Stimulated activated CD8-positive, alpha-beta memory T cell treated with anti-CD3 and anti-CD28 coated beads, Interleukin-2, amount 100 ng/mL, for 48 hours (primary cell): ENCODE measurements around the gene NFKB1.
"Not testable (repeated sequence)": the region's sequence is repeated elsewhere in the genome, so short reads cannot be mapped to it uniquely, and the experiment has no call there.

ENCODE experiments used
- DNase-seq, 2 donors: peaks; one replicate each; pipeline ENCODE4 v3.0.0-alpha.2; 2020; ENCODE audit warnings: low read depth in 2 of 2

Gene NFKB1, protein sequence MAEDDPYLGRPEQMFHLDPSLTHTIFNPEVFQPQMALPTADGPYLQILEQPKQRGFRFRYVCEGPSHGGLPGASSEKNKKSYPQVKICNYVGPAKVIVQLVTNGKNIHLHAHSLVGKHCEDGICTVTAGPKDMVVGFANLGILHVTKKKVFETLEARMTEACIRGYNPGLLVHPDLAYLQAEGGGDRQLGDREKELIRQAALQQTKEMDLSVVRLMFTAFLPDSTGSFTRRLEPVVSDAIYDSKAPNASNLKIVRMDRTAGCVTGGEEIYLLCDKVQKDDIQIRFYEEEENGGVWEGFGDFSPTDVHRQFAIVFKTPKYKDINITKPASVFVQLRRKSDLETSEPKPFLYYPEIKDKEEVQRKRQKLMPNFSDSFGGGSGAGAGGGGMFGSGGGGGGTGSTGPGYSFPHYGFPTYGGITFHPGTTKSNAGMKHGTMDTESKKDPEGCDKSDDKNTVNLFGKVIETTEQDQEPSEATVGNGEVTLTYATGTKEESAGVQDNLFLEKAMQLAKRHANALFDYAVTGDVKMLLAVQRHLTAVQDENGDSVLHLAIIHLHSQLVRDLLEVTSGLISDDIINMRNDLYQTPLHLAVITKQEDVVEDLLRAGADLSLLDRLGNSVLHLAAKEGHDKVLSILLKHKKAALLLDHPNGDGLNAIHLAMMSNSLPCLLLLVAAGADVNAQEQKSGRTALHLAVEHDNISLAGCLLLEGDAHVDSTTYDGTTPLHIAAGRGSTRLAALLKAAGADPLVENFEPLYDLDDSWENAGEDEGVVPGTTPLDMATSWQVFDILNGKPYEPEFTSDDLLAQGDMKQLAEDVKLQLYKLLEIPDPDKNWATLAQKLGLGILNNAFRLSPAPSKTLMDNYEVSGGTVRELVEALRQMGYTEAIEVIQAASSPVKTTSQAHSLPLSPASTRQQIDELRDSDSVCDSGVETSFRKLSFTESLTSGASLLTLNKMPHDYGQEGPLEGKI

DNA sequence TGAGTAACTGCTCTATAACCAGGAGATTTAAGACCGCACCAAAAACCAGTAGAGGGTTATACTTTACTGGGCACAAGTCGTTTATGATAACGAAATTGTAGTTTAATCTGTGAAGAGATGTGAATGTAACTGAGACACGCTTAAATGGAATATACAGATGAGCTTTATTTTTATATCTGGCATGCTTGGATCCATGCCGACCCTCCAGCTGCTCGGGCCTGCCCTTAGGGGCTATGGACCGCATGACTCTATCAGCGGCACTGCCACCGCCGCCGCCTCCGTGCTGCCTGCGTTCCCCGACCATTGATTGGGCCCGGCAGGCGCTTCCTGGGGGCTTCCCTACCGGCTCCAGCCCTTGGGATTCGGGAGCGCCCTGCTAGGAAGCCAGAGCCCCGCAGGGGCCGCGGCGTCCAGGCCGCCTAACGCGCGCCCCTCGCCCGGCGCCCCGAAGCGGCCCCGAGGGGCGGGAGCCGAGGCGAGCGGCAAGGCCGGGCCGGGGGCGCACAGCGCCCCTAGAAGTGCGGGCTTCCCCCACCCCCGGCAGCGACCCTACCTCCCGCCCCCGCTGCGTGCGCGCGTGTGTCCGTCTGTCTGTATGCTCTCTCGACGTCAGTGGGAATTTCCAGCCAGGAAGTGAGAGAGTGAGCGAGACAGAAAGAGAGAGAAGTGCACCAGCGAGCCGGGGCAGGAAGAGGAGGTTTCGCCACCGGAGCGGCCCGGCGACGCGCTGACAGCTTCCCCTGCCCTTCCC lies at the start of gene NFKB1:
Gene NFKB1 (plus strand): TSS at position 664 of the 751 bp plus-strand sequence. CDS start 24,160 bp downstream, outside the sequence.
- peak; percentile 62 to 66 for DNase-seq

DNA sequence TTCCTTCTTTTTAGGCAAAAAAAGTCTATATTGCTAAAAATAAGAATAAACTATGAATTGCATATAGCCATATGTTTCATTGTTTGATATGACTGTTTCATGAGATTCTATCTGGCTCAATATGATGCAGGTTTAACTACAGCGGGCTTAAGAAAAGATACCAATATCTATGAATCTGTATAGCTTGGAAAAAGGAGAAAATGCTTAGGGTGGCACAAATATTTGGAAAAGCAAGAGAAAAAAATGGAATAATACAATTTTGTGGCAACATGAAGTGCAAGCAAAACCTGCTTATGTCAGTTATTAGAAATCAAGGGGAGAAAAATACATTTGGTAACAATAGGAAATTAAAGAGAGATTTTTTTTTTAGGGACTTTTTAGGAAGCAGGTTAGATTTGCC lies 48.3 kb upstream of the NFKB1 start:
- no peak for DNase-seq

DNA sequence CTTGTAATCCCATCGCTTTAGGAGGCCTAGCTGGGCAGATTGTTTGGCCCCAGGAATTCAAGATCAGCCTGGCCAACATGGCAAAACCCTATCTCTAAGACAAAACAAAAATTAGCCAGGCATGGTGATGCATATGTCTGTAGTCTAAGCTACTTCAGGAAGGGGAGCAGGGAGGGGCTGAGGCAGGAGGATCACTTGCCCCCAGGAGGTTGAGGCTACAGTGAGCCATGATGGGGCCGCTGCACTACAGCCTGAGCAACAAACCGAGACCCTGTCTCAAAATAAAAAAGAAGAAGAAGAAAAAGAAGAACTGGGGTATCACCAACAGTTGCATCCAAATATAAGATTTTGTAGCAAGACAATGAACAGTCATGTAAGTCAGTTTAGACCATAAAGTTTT lies 47.3 kb upstream of the NFKB1 start:
- no peak for DNase-seq

DNA sequence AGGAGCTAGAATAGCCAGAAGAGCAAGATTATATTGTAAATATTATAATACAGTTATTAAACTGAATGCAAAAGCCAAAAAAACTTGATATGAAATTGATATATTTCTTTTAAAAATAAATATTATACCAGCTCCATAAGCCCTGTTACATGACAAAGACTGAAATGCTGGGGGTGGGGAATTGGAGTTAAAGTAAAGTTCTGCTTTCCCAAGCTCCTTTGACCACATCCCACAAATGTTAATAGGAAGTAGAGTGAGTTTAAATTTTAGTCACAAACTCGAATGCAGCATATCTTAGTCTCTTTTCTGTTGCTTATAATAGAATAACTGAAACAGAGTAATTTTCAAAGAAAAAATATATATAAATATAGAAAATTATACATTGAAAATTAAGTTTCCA lies 46.9 kb upstream of the NFKB1 start:
- DNase-seq, result no peak

DNA sequence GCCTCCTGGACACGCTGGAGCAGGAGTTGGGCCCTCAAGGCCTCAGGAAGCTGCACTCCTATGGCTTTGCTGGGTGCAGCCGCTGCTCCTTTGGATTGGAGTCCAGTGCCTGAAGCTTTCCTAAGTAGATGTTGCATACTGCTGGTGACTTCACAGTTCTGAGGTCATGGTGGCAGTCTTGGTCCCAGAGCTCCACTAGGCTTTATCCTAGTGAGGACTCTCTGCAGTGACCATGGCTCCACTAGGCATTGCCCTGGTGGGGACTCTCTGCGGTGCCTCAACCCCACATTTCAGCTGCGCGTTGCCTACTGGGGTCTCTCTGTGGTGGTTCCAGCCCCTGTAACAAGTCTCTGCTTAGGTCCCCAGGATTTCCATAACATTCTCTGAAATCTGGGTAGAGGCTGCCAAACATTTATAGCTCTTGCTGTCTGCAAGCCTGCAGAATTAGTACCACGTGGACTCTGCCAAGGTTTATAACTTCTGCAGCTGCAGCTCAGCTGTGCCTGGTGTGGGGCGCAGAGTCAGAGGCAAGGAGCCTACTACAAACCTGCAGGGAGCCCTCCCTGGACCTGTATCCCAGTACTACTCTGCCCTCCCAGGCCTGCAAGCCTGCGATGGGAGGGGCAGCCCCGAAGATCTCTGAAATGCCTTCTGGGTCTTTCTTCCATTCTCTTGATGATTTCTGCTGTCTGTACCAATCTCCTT lies 46.0 kb upstream of the NFKB1 start:
- no peak for DNase-seq

DNA sequence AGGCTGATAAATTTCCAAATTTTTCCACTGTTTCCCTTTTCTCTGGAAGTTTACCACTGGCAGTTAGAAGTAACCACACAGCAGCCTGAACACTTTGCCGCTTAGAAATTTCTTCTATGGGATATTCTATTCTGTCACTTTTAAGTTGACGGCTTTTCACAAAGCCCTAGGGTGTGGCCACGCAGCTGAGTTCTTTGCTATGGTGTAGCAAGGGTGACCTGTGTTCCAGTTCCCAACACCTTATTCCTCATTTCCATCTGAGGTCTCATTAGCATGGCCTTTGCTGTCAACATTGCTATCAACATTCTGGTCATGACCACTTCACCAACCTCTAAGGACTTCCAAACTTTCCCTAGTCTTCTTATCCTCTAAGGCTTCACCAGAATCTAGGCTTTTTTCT lies 45.4 kb upstream of the NFKB1 start:
- DNase-seq, result no peak

DNA sequence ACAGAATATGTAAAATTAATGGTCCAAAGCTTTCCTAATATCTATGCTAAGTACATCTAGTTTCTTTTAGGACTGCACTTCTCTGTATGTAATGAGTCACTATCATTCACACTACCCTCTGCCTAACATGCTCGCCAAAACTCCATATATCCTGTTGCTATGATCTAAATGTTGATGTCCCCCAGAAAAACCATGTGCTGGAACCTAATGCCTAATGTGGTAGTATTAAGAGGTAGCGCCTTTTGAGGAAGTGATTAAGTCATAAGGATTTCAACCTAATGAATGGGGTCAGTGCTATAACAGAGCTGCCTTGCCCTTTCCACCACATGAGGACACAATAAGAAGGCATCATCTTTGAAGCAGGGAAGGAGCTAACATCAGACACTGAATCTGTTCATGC lies 34.9 kb upstream of the NFKB1 start:
- no peak for DNase-seq

DNA sequence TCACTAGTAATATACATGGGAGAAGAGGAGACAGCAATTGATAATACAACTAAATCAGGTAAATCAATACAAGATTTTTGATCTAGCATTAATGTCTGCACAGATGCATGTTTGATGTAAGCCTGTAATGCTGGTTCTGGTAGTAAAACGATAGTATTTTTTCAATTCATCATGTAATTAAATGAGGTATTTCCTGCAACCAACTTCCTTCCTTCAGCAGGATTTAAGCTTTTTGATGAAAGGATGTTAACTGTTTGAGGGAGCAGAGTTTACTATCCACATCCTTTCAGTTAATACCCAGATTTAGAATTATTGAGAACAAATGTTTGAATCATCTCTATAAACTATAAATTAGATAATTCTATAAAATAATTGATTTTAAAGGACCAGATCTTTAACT lies 31.4 kb upstream of the NFKB1 start:
- no peak for DNase-seq

DNA sequence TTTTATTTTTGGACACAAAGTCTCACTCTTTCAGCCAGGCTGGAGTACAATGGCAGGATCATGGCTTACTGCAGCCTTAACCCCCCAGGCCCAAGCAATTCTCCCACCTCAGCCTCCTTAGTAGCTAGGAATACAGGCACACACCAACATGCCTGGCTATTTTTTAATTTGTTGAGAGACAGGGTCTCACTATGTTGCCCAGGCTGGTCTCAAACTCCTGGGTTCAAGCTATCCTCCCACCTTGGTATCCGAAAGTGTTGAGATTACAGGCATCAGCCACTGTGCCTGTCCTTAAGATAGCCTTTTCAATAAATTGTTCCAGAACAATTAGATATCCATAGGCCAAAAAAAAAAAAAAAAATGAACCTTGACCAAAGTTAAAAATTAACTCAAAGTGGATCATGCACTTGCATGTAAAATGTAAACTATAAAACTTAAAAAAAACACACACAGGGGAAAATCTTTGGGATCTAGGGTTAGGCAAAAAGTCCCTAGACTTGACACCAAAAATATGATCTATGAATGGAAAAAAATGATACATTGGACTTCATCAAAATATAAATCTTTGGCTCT lies 28.6 kb upstream of the NFKB1 start:
- no peak for DNase-seq

DNA sequence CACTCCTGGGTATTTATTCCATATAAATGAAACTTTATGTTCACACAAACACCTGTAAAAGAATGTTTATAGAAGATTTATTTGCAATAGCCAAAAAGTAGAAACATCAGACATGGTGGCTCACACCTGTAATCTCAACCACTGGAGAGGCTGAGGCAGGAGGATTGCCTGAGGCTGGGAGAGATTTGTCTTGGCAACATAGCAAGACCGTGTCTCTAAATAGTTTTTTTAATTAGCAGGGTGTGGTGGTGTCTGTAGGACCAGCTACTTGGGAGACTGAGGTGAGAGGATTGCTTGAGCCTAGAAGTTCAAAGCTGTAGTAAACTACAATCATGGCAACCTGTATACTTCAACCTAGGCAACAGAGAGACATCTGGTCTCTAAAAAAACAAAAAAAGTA lies 27.7 kb upstream of the NFKB1 start:
- no peak for DNase-seq

DNA sequence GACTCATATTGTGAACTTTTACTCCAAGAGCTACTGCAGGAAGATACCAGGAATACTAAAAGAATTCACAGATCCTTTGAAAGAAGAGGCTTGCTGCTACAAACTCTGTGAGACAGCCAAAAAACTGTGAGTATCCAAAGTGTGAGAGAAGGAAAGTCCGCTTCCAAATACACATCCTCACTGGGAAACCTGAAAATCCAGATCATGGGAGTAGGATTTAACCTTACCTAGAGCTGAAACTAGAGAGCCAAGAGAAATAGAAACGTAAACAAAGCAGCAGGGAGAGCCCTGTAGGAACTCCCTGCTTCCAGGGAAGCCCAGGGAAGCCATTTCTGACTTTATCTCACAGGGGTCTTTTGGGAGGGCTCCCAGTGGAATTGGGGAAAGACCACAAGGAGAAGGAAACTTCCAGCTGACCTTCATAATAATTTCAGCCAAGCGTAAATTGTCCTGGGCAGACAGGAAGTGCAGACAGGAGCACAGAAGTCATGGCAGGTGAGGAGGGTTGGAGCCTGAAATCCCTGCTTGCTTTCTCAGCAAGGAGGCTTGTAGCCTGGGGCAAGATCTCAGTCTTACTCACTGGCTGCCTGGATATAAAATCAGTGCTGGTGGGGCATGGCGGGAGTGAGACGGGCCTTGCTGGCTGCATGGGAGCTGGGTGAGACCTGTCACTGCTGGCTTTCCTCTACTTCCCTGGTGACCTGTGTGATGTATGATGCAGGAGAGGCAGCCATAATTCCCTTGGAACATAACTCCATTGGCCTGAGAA lies 26.2 kb upstream of the NFKB1 start:
- DNase-seq, result no peak

DNA sequence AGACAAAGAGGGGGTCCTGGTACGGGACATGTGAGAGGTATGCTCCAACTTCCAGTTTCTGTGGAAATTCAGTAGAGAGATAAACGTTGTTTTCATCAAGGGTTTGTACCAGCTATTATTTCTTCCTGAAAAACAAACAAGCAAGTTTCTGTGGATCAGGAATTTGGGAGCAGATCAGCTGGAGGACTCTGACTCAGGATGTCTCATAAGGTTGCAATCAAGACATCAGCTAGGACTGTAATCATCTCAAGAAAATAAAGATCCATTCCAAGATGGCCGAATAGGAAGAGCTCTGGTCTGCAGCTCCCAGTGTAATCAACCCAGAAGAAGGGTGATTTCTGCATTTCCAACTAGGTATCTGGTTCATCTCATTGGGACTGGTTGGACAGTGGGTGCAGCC lies 23.5 kb upstream of the NFKB1 start:
- DNase-seq, result no peak

DNA sequence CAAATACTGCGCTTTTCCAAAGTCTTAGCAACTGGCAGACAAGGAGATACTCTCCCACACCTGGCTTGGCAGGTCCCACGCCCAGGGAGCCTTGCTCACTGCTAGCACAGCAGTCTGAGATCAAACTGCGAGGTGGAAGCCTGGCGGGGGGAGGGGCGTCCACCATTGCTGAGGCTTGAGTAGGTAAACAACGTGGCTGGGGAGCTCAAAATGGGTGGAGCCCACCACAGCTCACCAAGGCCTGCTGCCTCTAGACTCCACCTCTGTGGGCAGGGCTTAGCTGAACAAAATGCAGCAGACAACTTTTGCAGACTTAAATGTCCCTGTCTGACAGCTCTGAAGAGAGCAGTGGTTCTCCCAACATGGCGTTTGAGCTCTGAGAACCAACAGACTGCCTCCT lies 23.0 kb upstream of the NFKB1 start:
- no peak for DNase-seq

DNA sequence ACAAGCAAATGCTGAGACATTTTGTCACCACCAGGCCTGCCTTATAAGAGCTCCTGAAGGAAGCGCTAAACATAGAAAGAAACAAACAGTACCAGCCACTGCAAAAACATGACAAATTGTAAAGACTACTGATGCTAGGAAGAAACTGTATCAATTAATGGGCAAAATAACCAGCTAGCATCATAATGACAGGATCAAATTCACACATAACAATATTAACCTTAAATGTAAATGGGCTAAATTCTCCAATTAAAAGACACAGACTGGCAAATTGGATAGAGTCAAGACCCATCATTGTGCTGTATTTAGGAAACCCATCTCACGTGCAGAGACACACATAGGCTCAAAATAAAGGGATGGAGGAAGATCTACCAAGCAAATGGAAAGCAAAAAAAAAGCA lies 21.3 kb upstream of the NFKB1 start:
- DNase-seq, result not testable (repeated sequence)

DNA sequence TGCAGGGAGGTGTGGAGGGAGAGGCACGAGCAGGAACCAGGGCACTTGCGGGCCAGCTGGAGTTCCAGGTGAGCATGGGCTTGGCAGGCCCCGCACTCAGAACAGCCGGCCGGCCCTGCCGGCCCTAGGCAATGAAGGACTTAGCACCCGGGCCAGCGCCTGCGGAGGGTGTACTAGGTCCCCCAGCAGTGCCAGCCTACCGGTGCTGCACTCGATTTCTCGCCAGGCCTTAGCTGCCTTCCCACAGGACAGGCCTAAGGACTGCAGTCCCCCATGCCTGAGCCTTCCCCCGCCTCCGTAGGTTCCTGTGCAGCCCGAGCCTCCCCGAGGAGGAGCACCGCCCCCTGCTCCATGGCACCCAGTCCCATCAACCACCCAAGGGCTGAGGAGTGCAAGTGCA lies 18.0 kb upstream of the NFKB1 start:
- DNase-seq, result no peak

DNA sequence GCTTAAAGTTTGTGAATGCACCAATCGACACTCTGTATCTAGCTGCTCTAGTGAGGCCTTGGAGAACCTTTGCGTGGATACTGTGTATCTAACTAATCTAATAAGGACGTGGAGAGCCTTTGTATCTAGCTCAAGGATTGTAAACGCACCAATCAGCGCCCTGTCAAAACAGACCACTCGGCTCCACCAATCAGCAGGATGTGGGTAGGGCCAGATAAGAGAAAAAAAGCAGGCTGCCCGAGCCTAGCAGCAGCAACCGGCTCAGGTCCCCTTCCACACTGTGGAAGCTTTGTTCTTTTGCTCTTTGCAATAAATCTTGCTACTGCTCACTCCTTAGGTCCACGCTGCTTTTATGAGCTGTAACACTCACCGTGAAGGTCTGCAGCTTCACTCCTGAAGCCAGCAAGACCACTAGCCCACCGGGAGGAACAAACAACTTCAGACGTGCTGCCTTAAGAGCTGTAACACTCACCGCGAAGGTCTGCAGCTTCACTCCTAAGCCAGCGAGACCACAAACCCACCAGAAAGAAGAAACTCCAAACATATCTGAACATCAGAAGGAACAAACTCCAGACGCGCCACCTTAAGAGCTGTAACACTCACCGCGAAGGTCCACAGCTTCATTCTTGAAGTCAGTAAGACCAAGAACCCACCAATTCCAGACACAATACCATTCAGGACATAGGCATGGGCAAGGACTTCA lies 17.0 kb upstream of the NFKB1 start:
- DNase-seq, result not testable (repeated sequence)

DNA sequence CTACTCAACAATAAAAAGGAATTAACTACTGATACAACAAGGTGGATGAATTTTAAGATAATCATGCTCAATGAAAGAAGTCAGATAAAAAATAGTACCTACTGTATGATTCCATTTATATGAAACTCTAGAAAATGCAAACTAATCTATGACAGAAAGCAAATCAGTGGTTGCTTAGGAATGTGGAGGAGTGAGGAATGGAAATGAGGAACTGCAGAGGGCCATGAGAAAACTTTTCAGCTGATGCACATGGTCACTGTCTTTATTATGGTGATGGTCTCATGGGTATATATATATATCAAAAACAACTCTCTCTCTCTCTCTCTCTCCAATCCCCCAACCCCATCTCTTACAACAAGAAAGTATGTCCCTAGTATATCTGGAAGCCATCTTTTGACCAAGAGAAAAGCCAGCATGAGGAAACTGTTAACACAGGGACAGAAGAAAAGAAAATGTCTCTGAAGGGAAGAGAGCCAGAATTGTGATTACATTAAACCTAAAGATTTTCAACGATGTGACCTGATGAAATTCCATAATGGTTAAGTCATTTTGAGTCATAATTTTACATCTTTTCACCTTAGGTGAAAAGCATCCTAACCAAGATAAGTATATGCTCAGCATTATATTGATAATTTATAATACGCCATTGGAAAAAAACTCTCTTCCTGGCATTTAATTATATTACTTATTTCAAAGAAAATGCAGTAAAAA lies 8.5 kb upstream of the NFKB1 start:
- no peak for DNase-seq

DNA sequence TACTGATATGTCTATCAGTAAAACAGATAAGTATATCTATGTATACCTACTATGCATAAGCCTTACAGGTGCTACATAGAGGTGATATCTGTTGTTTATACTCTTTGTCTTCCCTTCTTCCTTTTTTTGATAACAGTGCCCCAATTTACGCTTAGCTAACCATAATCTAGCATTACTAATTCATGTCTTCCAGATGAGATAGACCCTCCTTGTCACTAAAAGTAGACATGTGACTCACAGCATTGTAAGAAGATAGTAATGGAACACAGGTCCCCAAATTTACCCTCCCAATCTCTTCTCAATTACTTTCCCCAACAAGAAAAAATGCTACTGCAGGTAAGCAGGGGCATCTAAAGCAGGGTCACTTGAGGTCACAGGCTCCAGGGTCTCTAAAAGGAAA lies 7.9 kb upstream of the NFKB1 start:
- DNase-seq, result no peak

DNA sequence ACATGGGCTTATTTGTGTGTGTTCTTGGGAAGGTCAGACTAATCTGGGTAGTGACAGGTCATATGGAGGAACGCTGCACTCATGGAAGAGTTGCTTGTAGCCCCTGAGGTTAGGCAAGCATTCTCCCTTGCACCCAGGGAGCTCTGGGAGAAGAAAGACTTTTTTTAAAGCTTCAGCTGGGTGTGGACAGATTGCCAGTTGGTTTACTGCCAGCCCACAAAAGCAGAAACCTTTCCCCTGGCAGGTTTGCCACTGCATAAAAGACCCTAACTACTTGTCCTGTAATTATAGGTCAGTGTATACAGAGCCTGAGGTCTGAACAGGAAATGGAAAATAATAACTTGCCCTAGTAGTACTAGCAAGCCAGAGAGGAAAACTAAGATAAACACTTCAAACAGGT lies 7.4 kb upstream of the NFKB1 start:
- no peak for DNase-seq
